NB4 (cell line): Measurements from ENCODE around the gene CNTNAP2.

Experiments
- DNase-seq: peaks from one replicate; pipeline ENCODE4 v3.0.0; 2010; ENCODE audit warnings: low read depth
- H3K4me3 ChIP-seq: one replicate; pipeline ENCODE4 v1.5.1; 2011; ENCODE audit warnings: mild to moderate bottlenecking, low read depth, low read length, moderate library complexity
- MYC ChIP-seq: IDR thresholded peaks from 2 replicates; pipeline ENCODE4 v1.6.1; 2011; ENCODE audit warnings: low read depth, low read length
- POLR2A ChIP-seq: IDR thresholded peaks from 2 replicates; pipeline ENCODE4 v1.6.1; 2011; ENCODE audit warnings: mild to moderate bottlenecking; ENCODE audit not compliant: insufficient read length; ENCODE audit errors: extremely low read depth
- TF ChIP-seq, protein P1 (sequence below): IDR thresholded peaks from one replicate; pipeline ENCODE4 v1.5.1; 2012; ENCODE audit warnings: low read depth, low read length
- TF ChIP-seq, protein P2 (sequence below): IDR thresholded peaks from 2 replicates; pipeline ENCODE4 v1.6.1; 2011; ENCODE audit warnings: low read depth, low read length

Gene CNTNAP2

DNA sequence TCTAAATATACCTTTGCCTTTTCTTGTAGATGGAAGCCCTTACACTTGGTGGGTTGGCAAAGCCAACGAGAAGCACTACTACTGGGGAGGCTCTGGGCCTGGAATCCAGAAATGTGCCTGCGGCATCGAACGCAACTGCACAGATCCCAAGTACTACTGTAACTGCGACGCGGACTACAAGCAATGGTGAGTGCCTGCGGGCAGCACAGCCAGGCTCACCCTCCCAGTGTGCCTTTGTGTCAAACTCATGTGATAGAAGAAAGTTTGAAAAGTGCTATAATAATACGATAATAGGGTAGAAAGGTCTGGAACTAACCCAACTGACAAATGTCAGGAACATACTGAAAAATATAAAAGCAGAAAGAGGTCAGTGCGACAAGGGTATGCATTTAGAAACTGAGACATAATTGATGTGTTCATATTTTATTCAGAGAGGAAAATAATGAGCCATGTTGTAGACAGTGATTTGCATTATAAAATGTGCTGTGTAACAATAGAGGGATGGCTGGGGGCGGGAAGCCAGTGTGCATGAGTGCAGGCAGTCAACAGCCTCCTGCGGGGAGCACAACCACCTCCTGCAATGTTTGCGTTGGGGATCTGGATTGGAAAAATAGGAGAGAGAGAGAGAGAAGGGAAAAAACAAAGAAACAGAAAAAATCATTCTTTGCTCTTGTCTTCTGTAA is 1787.1 kb downstream of the CNTNAP2 start:
- no peak for DNase-seq
- H3K4me3 ChIP-seq, result no peak overlapping the region
- TF ChIP-seq MYC (no peak), POLR2A (no peak)
- TF ChIP-seq, protein P1, sequence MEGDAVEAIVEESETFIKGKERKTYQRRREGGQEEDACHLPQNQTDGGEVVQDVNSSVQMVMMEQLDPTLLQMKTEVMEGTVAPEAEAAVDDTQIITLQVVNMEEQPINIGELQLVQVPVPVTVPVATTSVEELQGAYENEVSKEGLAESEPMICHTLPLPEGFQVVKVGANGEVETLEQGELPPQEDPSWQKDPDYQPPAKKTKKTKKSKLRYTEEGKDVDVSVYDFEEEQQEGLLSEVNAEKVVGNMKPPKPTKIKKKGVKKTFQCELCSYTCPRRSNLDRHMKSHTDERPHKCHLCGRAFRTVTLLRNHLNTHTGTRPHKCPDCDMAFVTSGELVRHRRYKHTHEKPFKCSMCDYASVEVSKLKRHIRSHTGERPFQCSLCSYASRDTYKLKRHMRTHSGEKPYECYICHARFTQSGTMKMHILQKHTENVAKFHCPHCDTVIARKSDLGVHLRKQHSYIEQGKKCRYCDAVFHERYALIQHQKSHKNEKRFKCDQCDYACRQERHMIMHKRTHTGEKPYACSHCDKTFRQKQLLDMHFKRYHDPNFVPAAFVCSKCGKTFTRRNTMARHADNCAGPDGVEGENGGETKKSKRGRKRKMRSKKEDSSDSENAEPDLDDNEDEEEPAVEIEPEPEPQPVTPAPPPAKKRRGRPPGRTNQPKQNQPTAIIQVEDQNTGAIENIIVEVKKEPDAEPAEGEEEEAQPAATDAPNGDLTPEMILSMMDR, result no peak
- TF ChIP-seq, protein P2, sequence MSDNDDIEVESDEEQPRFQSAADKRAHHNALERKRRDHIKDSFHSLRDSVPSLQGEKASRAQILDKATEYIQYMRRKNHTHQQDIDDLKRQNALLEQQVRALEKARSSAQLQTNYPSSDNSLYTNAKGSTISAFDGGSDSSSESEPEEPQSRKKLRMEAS, result no peak

DNA sequence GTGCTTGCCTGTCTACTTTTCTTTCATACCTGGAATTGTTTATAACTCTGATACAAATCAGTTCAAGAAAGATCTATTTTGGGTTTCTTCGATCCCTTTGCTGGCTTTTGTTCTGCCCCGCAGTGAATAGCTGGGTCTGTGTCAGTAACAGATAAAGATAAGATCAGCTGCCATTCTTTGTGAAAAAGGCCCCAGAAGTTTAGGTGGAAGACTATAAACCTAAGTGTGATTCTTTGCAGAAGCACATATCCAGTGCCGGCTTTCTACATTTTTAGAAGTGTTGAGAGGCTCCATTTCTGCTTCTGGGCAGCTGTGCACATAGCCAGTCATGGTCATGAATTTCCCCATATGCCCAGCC is 1787.6 kb downstream of the CNTNAP2 start:
- DNase-seq, result no peak
- TF ChIP-seq, protein P2, result no peak
- TF ChIP-seq POLR2A, result no peak
- TF ChIP-seq MYC, result no peak
- TF ChIP-seq, protein P1, result no peak
- no peak overlapping the region for H3K4me3 ChIP-seq

DNA sequence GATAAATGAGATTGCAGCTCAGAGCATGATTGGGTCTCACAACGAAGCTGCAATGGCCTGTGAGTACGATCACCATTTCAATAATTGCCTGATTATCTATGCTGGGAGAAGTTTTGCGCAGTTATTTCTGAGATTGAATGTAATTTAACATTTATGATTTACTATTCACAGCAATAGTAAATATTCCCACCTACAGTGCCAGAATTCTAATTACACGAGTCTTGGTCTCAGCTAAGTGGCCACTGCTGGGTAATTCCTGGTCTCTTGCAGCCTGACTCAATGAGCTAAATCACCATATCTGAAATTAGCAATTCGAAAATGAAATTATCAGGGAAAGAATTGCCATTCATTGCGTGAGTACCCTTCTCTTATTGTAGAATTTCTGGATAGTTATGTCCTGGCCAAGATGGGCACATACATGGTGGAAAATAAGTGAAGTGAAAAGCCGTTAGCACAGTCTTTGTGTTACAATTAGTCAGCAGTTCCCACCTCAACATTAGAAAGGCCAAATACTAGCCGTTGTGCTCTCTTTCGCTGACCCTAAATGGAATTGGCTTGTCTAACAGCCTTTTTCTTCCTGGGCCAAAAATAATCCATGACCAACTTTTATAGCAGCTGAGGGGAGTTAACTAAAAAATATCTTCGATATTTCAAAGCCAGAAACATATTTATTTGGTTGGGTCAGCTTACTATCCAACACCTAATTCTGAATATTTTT is 1793.0 kb downstream of the CNTNAP2 start:
- no peak overlapping the region for H3K4me3 ChIP-seq
- TF ChIP-seq POLR2A, result no peak
- TF ChIP-seq, protein P1, result no peak
- TF ChIP-seq, protein P2, result no peak
- TF ChIP-seq MYC, result no peak
- DNase-seq, result no peak

DNA sequence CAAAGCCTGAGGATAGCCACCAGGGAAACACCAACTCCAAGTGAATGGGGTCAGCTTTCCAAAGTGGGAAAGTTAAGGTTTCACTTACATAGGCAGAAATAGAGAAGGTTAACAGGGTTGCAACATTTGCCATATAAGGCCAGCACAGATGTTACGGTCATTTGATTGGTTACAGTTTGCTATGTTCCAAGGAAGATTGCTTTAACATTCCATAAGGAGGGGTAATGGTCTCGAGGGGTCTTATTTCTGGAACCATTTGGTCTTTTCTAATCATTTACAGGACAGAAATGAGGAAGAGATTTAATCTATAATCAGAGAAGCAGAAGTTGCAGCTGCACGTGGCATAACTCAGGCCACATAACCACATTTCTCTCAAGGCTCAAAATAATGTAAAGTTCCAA is 1794.6 kb downstream of the CNTNAP2 start:
- TF ChIP-seq POLR2A (no peak), MYC (peak; percentile 82)
- TF ChIP-seq, protein P2, result peak; percentile 89
- H3K4me3 ChIP-seq, result no peak overlapping the region
- DNase-seq, result peak; percentile 36

DNA sequence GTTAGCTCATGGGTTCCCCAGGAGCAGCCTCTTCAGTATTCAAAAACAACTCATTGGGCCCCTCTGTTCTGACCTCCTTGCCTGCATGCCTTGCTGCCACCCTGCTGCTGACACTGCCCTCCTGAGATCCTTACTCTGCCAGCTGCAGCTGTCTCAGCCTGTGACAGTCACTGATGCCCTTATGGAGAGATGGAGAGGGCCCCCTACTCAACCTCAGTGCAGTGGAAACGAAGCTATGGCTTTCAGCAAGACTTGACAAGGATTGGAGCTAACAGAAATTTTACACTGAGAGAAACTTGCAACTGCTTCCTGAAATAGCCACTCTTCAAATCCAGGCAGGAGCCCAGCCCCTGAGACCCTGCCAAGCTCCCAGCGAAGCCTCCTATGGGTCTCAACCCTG is 1795.7 kb downstream of the CNTNAP2 start:
- H3K4me3 ChIP-seq, result no peak overlapping the region
- TF ChIP-seq POLR2A (no peak), MYC (no peak)
- TF ChIP-seq, protein P2, result no peak
- TF ChIP-seq, protein P1, result no peak
- no peak for DNase-seq

DNA sequence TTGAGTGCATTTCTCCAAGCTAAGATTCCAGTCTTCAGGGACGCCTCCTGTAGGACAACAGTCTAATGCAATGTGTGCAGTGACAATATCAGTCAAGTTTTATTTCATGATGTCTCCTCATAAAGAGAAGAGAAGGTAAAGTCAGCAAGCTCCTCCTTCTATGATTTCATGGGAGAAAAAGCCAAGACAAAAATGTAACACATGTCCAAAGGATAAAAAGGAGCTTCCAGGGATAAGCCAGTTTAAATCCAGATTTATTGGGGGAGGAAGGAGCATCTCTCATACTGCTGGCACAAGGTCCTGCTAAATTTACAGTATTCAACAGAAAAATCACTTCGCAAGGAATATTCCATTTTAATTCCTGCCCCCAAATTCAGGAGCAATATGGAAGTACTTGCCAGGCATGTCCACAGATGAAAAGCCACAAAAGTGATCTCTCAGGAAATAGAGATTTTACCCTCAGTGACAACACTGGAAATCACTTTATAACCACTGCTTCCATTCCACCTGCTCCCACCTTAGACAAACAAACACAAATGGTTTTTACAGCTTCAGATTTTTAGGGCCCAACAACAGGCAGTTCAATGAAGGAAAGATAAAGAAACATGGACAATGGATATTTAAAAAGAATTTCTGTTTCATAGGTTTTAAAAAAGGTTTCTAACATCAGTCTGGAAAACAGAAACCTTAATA is 1796.5 kb downstream of the CNTNAP2 start:
- H3K4me3 ChIP-seq, result no peak overlapping the region
- no peak for DNase-seq
- TF ChIP-seq, protein P2, result no peak
- TF ChIP-seq, protein P1, result no peak
- TF ChIP-seq POLR2A (no peak), MYC (no peak)
